HepG2 (cell line): ENCODE measurements around the gene TMEM190. TPM values are rescaled to one million over a fixed set of nuclear protein-coding genes. Genes with fewer than 3 reads are reported as not detected.
A peak's percentile ranks its signal among the peaks of the same experiment; 100 is the strongest.

Source experiments
- AGO1 ChIP-seq: fragments of 200-400 bp; formaldehyde crosslinking; IDR thresholded peaks from 2 replicates; pipeline ENCODE4 v1.6.1; 2017; ENCODE audit warnings: mild to moderate bottlenecking, low read depth, low read length, moderate library complexity; ENCODE audit not compliant: poor library complexity, severe bottlenecking
- CENPT ChIP-seq: sonication (generic); formaldehyde crosslinking; IDR thresholded peaks from 2 replicates; pipeline ENCODE4 v1.8.0; 2022; ENCODE audit warnings: low read depth, mild to moderate bottlenecking, moderate library complexity, missing genetic modification reagents
- HDAC1 ChIP-seq: sonication (generic); formaldehyde crosslinking; IDR thresholded peaks from 2 replicates; pipeline ENCODE4 v1.5.1; 2020; ENCODE audit warnings: mild to moderate bottlenecking, missing genetic modification reagents
- HMG20B ChIP-seq: conservative IDR thresholded peaks from 2 replicates; pipeline ENCODE4 v1.6.1; 2016; ENCODE audit warnings: missing genetic modification reagents, missing compliant biosample characterization
- JUN ChIP-seq: sonication (generic); formaldehyde crosslinking; IDR thresholded peaks from 2 replicates; pipeline ENCODE4 v1.4.0; 2020; ENCODE audit warnings: mild to moderate bottlenecking, missing genetic modification reagents
- KAT8 ChIP-seq: IDR thresholded peaks from 2 replicates; pipeline ENCODE4 v1.6.1; 2016; ENCODE audit warnings: missing genetic modification reagents, missing compliant biosample characterization
- NRL ChIP-seq: sonication (generic); formaldehyde crosslinking; IDR thresholded peaks from 2 replicates; pipeline ENCODE4 v1.5.0; 2020; ENCODE audit warnings: missing genetic modification reagents, mild to moderate bottlenecking, moderate library complexity, borderline replicate concordance
- PLRG1 ChIP-seq: fragments of 450-650 bp; conservative IDR thresholded peaks from 2 replicates; pipeline ENCODE4 v1.6.1; 2016
- POLR2AphosphoS2 ChIP-seq: IDR thresholded peaks from 2 replicates; pipeline ENCODE4 v1.6.1; 2011; ENCODE audit warnings: low read depth, low read length, improper control_type of control experiment
- POLR2AphosphoS5 ChIP-seq: IDR thresholded peaks from 2 replicates; pipeline ENCODE4 v1.6.1; 2012; ENCODE audit warnings: low read depth, low read length
- RFXANK ChIP-seq: IDR thresholded peaks from 2 replicates; pipeline ENCODE4 v1.6.1; 2016
- SNAPC2 ChIP-seq: sonication (generic); formaldehyde crosslinking; IDR thresholded peaks from 2 replicates; pipeline ENCODE4 v1.8.1; 2022; ENCODE audit warnings: mild to moderate bottlenecking, missing genetic modification reagents
- TSC22D2 ChIP-seq: sonication (generic); formaldehyde crosslinking; IDR thresholded peaks from 2 replicates; pipeline ENCODE4 v1.5.1; 2020; ENCODE audit warnings: missing genetic modification reagents, mild to moderate bottlenecking, borderline replicate concordance
- ZNF235 ChIP-seq: sonication (generic); formaldehyde crosslinking; IDR thresholded peaks from 2 replicates; pipeline ENCODE4 v1.8.1; 2023; ENCODE audit warnings: mild to moderate bottlenecking, missing genetic modification reagents, borderline replicate concordance
- ZNF567 ChIP-seq: sonication (generic); formaldehyde crosslinking; IDR thresholded peaks from 2 replicates; pipeline ENCODE4 v1.8.1; 2023; ENCODE audit warnings: mild to moderate bottlenecking, missing genetic modification reagents, borderline replicate concordance
- ZNF777 ChIP-seq: sonication (generic); formaldehyde crosslinking; IDR thresholded peaks from 2 replicates; pipeline ENCODE4 v1.4.0; 2020; ENCODE audit warnings: missing genetic modification reagents
- polyA plus RNA-seq, 8 experiments: library from polyadenylated mRNA; depleted of rRNA in 3 of 8; stranded (reverse) in 7 of 8; unstranded in 1 of 8; fragments of >200 nt; fragmentation: Illumina TruSeq in 4 of 8; extraction: Trizol in 4 of 8; gene quantifications; 2 replicates each; pipeline versions ENCODE4 v1.2.1 to v1.2.3, GENCODE V29; 2011 to 2016; ENCODE audit warnings: low read depth in 4 of 8, missing spikeins in 1 of 8, mixed read lengths in 1 of 8; ENCODE audit not compliant: insufficient read depth in 1 of 8
- total RNA-seq, 5 experiments: library from RNA; depleted of rRNA; stranded (reverse); fragments of >200 nt; fragmentation: Illumina TruSeq; extraction: Trizol; gene quantifications; 2 replicates each; pipeline ENCODE4 v1.2.3, GENCODE V29; 2016; ENCODE audit warnings: low read depth in 1 of 5
- TF ChIP-seq, protein P1 (sequence below): sonication (generic); formaldehyde crosslinking; IDR thresholded peaks from 2 replicates; pipeline ENCODE4 v1.5.1; 2020; ENCODE audit warnings: missing genetic modification reagents, mild to moderate bottlenecking, borderline replicate concordance
- TF ChIP-seq, protein P2 (sequence below): sonication (generic); formaldehyde crosslinking; IDR thresholded peaks from 2 replicates; pipeline ENCODE4 v1.9.0; 2021; ENCODE audit warnings: missing genetic modification reagents, borderline replicate concordance
- TF ChIP-seq, protein P3 (sequence below): IDR thresholded peaks from 2 replicates; pipeline ENCODE4 v1.6.1; 2016; ENCODE audit warnings: mild to moderate bottlenecking, missing biosample characterization, missing genetic modification reagents
- TF ChIP-seq, protein P4 (sequence below): sonication (generic); formaldehyde crosslinking; conservative IDR thresholded peaks from 2 replicates; pipeline ENCODE4 v1.4.0; 2020; ENCODE audit warnings: missing genetic modification reagents
- TF ChIP-seq, protein P5 (sequence below): fragments of 450-650 bp; IDR thresholded peaks from 2 replicates; pipeline ENCODE4 v1.6.1; 2017; ENCODE audit warnings: mild to moderate bottlenecking
- TF ChIP-seq, protein P6 (sequence below): sonication (generic); formaldehyde crosslinking; IDR thresholded peaks from 2 replicates; pipeline ENCODE4 v1.8.1; 2022; ENCODE audit warnings: mild to moderate bottlenecking, missing genetic modification reagents

The TMEM190 gene
- total and polyA plus RNA-seq, 2 of the 13 experiments (the other 11 are each of a cell fraction or from before 2014, with no cell fraction given) = 0.35 to 0.83 TPM

- TF ChIP-seq NRL (CRISPR knock-in tag) = 0 out of 2 replicates have a peak, but pooled peaks have one; percentile 26
- TF ChIP-seq POLR2AphosphoS2 = no peak
- TF ChIP-seq HMG20B = no peak
- TF ChIP-seq ZNF567 (CRISPR knock-in tag) = no peak
- TF ChIP-seq CENPT (CRISPR knock-in tag) = no peak
- TF ChIP-seq, protein P1, sequence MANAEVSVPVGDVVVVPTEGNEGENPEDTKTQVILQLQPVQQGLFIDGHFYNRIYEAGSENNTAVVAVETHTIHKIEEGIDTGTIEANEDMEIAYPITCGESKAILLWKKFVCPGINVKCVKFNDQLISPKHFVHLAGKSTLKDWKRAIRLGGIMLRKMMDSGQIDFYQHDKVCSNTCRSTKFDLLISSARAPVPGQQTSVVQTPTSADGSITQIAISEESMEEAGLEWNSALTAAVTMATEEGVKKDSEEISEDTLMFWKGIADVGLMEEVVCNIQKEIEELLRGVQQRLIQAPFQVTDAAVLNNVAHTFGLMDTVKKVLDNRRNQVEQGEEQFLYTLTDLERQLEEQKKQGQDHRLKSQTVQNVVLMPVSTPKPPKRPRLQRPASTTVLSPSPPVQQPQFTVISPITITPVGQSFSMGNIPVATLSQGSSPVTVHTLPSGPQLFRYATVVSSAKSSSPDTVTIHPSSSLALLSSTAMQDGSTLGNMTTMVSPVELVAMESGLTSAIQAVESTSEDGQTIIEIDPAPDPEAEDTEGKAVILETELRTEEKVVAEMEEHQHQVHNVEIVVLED = no peak
- TF ChIP-seq HDAC1 (CRISPR knock-in tag) = no peak
- TF ChIP-seq, protein P2, sequence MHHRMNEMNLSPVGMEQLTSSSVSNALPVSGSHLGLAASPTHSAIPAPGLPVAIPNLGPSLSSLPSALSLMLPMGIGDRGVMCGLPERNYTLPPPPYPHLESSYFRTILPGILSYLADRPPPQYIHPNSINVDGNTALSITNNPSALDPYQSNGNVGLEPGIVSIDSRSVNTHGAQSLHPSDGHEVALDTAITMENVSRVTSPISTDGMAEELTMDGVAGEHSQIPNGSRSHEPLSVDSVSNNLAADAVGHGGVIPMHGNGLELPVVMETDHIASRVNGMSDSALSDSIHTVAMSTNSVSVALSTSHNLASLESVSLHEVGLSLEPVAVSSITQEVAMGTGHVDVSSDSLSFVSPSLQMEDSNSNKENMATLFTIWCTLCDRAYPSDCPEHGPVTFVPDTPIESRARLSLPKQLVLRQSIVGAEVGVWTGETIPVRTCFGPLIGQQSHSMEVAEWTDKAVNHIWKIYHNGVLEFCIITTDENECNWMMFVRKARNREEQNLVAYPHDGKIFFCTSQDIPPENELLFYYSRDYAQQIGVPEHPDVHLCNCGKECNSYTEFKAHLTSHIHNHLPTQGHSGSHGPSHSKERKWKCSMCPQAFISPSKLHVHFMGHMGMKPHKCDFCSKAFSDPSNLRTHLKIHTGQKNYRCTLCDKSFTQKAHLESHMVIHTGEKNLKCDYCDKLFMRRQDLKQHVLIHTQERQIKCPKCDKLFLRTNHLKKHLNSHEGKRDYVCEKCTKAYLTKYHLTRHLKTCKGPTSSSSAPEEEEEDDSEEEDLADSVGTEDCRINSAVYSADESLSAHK (CRISPR knock-in tag) = no peak
- no peak for TF ChIP-seq ZNF235 (CRISPR knock-in tag)
- TF ChIP-seq, protein P3, sequence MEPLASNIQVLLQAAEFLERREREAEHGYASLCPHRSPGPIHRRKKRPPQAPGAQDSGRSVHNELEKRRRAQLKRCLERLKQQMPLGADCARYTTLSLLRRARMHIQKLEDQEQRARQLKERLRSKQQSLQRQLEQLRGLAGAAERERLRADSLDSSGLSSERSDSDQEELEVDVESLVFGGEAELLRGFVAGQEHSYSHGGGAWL (CRISPR knock-in tag) = no peak
- TF ChIP-seq KAT8 (CRISPR knock-in tag) = no peak
- TF ChIP-seq ZNF777 (CRISPR knock-in tag) = no peak
- TF ChIP-seq, protein P4, sequence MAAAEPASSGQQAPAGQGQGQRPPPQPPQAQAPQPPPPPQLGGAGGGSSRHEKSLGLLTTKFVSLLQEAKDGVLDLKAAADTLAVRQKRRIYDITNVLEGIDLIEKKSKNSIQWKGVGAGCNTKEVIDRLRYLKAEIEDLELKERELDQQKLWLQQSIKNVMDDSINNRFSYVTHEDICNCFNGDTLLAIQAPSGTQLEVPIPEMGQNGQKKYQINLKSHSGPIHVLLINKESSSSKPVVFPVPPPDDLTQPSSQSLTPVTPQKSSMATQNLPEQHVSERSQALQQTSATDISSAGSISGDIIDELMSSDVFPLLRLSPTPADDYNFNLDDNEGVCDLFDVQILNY (CRISPR knock-in tag) = no peak
- no peak for TF ChIP-seq TSC22D2
- TF ChIP-seq PLRG1 = no peak
- no peak for TF ChIP-seq SNAPC2 (CRISPR knock-in tag)
- TF ChIP-seq, protein P5, sequence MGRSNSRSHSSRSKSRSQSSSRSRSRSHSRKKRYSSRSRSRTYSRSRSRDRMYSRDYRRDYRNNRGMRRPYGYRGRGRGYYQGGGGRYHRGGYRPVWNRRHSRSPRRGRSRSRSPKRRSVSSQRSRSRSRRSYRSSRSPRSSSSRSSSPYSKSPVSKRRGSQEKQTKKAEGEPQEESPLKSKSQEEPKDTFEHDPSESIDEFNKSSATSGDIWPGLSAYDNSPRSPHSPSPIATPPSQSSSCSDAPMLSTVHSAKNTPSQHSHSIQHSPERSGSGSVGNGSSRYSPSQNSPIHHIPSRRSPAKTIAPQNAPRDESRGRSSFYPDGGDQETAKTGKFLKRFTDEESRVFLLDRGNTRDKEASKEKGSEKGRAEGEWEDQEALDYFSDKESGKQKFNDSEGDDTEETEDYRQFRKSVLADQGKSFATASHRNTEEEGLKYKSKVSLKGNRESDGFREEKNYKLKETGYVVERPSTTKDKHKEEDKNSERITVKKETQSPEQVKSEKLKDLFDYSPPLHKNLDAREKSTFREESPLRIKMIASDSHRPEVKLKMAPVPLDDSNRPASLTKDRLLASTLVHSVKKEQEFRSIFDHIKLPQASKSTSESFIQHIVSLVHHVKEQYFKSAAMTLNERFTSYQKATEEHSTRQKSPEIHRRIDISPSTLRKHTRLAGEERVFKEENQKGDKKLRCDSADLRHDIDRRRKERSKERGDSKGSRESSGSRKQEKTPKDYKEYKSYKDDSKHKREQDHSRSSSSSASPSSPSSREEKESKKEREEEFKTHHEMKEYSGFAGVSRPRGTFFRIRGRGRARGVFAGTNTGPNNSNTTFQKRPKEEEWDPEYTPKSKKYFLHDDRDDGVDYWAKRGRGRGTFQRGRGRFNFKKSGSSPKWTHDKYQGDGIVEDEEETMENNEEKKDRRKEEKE = no peak
- TF ChIP-seq, protein P6, sequence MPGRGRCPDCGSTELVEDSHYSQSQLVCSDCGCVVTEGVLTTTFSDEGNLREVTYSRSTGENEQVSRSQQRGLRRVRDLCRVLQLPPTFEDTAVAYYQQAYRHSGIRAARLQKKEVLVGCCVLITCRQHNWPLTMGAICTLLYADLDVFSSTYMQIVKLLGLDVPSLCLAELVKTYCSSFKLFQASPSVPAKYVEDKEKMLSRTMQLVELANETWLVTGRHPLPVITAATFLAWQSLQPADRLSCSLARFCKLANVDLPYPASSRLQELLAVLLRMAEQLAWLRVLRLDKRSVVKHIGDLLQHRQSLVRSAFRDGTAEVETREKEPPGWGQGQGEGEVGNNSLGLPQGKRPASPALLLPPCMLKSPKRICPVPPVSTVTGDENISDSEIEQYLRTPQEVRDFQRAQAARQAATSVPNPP = no peak
- peak; percentile 22; the same call in 1 of the 2 replicates for TF ChIP-seq POLR2AphosphoS5
- TF ChIP-seq AGO1 = no peak
- no peak for TF ChIP-seq RFXANK (CRISPR knock-in tag)
- no peak for TF ChIP-seq JUN (CRISPR knock-in tag)
Observed at GRCh38 chr19:55391191-55391670, 14.6 kb downstream of the TMEM190 start (continued).
